HG03175 (cell line): Measurements from ENCODE around the gene DENND6A.
"Not testable (repeated sequence)": the region's sequence is repeated elsewhere in the genome, so short reads cannot be mapped to it uniquely, and the experiment has no call there.

Experiments
- ATAC-seq: cut with Tn5 transposase; IDR thresholded peaks from one replicate; pipeline ENCODE4 v1.9.1; 2021; ENCODE audit warnings: mild to moderate bottlenecking, moderate library complexity; ENCODE audit not compliant: unreplicated experiment

DENND6A gene

DNA sequence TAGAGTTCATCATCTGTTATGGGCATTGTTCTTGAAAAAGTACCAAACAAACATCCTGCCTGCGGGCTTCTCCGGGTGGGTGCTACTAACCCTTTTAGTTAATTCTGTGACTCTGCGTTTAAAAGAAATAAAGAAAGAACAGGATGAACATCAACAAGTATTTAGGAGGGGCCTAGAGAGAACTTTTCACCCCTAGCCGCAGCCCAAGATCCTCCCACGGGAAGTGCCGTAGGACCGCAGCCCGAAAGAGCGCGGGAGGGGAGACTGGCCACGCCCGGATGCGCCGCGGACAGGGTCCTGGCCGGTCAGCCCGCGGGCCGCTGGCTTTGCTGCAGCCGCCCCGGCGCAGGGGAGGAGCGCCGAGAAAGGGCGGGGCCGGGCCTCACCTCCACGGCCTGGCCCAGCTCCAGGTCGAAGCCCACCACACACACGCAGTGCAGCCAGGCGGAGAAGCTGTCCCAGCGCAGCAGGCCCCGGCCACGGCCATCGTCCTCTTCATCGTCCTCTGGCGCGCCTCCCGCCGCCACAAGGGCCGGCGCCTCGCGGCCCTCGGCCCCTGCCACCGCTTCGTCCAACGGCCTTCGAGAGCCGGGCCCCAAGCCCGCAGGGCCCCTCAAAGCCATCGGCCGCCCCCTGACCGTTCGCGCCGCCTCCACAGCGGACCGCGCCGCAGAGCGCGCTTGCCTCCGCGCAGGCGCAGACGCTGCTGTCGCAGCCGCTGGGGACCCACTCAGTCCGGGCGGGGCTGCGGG, at the start of gene DENND6A:
TSS of gene DENND6A (minus strand) at position 682 of the 752 bp plus-strand sequence. CDS start at position 623, 59 bp downstream.
- peak; percentile 87 for ATAC-seq

GRCh38 chr3:57740027-57740426, 47.1 kb upstream of the DENND6A start:
- ATAC-seq: no peak

GRCh38 chr3:57738391-57738790, 45.5 kb upstream of the DENND6A start:
- ATAC-seq: no peak

- ATAC-seq: no peak
These were observed 45.0 kb upstream of the DENND6A start for GRCh38 chr3:57737840-57738239.

DNA sequence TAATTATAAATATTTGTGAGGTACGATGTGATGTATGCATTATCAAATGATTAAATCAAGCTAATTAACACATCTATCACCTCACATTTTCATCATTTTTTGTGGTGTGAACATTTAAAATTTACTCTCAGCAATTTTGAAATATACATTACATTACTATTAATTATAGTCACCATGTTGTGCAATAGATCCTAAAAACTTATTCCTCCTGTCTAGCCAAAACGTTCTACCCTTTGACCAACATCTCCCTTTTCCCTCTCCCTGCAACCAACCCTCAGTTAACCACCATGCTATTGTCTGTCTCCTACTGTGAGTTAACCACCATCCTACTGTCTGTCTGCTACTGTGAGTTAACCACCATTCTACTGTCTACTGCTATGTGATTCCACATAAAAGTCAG, 42.5 kb upstream of the DENND6A start:
- ATAC-seq: no peak

- ATAC-seq: no peak
These were observed 40.9 kb upstream of the DENND6A start for GRCh38 chr3:57733790-57734189.

- ATAC-seq: no peak
These were observed 38.4 kb upstream of the DENND6A start for GRCh38 chr3:57731311-57731710.

DNA sequence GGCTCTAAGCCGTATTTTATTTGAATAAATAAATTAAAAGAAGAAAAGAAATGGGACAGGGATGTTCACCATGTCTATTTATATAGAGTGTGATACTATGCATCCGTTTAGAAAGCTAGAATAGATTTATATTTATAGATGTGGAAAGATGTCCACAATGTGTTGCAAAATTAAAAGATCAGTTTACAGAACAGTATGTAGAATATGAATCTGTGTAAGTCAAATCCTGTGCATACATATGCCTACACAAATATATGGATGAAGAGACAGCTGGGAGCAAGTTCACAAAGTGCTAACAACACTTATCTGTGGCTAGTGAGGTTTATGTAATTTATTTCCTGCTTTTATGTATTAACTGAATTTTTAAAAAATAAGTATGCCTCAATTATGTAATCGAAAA, 37.8 kb upstream of the DENND6A start:
- ATAC-seq: no peak

- no peak for ATAC-seq
These were observed 36.6 kb upstream of the DENND6A start for GRCh38 chr3:57729334-57730045.

DNA sequence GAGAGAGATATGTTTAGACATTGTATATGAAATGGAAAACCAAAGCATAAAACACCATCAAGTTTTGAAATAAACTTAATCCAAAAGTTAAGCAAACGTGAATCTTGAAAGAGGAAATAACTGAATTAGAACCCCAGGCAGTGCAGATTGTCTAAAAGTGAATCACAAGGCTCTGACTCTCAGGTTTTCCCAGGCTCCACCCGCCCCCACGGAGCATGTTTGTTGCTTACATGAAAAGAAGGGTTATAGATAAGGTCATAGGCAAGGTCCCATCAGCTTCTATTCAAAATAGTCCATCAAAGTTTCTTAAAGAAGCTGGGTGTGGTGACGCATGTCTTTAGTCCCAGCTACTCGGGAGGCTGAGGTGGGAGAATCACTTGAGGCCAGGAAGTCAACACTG, 34.2 kb upstream of the DENND6A start:
- no peak for ATAC-seq

DNA sequence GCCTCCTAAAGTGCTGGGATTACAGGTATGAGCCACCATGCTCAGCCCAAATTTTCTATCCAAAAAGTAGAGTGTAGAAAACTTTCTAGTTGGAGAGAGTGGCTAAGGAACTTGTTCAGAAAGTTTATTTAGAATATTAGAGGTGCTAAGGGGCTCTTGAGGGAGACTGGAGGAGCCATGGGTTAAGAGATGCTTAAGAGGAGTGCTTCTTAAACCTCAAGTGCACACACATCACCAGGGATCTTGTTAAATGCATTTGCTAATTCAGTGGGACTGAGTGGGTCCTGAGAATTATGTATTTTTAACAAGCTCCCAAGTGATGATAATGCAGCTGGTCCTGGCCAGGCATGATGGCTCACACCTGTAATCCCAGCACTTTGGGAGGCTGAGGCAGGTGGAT, 33.5 kb upstream of the DENND6A start:
- no peak for ATAC-seq

GRCh38 chr3:57718118-57718517, 25.2 kb upstream of the DENND6A start:
- ATAC-seq: no peak

- no peak for ATAC-seq
These were observed 24.5 kb upstream of the DENND6A start for GRCh38 chr3:57717205-57717868.

DNA sequence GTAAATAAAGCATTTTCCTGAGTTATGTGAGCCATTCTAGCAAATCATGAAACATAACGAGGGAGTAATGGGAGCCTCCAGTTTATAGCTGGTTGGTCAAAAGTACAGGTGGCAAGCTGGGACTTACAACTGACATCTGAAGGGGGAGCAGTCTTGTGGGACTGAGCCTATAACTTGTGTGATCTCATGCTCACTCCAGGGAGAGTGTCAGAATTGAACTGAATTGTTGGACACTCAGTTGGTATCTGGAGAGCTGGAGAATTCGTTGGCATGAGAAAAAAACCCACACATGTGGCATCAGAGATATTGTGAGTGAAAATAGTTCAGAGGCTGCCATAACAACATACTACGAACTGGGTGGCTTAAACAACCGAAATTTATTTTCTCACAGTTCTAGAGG, 22.8 kb upstream of the DENND6A start:
- ATAC-seq: no peak

GRCh38 chr3:57709559-57709958, 16.7 kb upstream of the DENND6A start:
- ATAC-seq: no peak

DNA sequence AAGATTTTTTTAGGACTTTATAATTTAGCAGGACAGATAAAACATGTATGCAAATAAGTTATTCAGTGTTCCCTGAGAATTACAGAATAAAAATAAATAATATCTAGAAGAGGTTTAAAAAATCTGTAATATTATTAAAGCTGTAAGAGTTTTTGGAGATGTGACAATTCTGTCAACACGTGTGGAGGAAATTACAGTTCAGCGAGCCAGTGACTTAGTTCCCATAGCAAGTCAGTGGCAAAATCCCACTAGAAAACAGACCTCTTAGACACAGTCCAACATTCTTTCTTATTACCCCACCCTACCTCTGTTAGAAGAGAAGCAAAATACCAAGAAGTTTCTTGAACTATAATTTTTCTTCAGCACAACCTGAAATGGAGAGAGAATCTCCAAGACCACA, 16.2 kb upstream of the DENND6A start:
- ATAC-seq: no peak

- ATAC-seq: no peak
These were observed 13.6 kb upstream of the DENND6A start for GRCh38 chr3:57706462-57706861.

GRCh38 chr3:57705351-57705750, 12.5 kb upstream of the DENND6A start:
- not testable (repeated sequence) for ATAC-seq

DNA sequence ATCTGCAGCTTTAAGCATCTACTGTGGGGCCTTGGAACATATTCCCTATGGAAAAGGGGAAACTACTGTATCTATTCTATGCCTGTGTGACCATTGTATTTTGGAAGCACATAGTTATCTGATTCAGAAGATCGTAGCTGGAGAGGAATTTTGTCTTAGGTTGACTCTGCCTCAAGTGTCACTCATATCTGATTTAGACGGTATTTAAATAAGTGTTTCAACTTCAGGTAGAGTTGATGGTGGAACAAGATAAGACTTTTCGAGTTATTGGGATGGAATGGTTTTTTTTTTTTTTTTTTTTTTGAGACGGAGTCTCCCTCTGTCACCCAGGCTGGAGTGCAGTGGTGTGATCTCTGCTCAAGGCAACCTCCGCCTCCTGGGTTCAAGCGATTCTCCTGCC, 8.9 kb upstream of the DENND6A start:
- no peak for ATAC-seq

- no peak for ATAC-seq
These were observed 7.9 kb upstream of the DENND6A start for GRCh38 chr3:57700737-57701136.

DNA sequence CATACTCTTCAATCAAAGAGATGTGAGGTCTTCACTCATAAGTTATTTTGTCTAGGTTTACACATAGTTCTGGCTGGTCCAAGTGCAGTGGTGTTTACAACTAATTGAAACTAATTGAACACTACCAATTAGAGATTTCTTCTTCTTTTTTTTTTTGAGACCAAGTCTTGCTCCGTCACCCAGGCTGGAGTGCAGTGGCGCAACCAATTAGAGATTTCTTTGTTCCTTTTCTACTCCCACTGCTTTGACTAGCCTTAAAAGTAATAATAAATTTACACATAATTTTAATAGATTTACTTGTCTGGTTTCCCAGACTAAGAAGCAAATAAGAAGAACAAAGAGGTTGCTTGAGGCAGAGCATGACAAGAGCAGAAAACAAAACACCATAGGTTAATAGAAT, 6.7 kb upstream of the DENND6A start:
- ATAC-seq: no peak

GRCh38 chr3:57696801-57697321, 4.0 kb upstream of the DENND6A start:
- no peak for ATAC-seq
